DOHH2 (cell line): ENCODE measurements around the gene CPN2.

Experiments
- H3F3A ChIP-seq: fragments of 200-600 bp; sonication (generic), shearing (Covaris generic); 2 replicates; pipeline ENCODE4 v1.6.0; 2016; ENCODE audit warnings: antibody characterized with exemption, mild to moderate bottlenecking; ENCODE audit not compliant: control insufficient read depth, insufficient read depth
- H3K27ac ChIP-seq: fragments of 200-600 bp; sonication (generic); 2 replicates; pipeline ENCODE4 v1.5.1; 2014; ENCODE audit warnings: low read depth, mild to moderate bottlenecking, low read length, moderate library complexity
- H3K27me3 ChIP-seq: fragments of 200-600 bp; sonication (generic); 2 replicates; pipeline ENCODE4 v1.6.1; 2014; ENCODE audit warnings: mild to moderate bottlenecking, low read length, mixed read lengths; ENCODE audit not compliant: control insufficient read depth
- H3K36me3 ChIP-seq: fragments of 200-600 bp; sonication (generic); 2 replicates; pipeline ENCODE4 v1.6.1; 2014; ENCODE audit warnings: mild to moderate bottlenecking, low read length, moderate library complexity, mixed read lengths; ENCODE audit not compliant: control insufficient read depth
- H3K4me1 ChIP-seq: fragments of 200-600 bp; sonication (generic); 2 replicates; pipeline ENCODE4 v1.6.1; 2014; ENCODE audit warnings: mild to moderate bottlenecking, low read length, mixed read lengths; ENCODE audit not compliant: control insufficient read depth
- H3K4me2 ChIP-seq: fragments of 200-600 bp; sonication (generic); 2 replicates; pipeline ENCODE4 v1.6.0; 2014; ENCODE audit warnings: mild to moderate bottlenecking, low read length, moderate library complexity
- H3K4me3 ChIP-seq: fragments of 200-600 bp; sonication (generic); 2 replicates; pipeline ENCODE4 v1.5.1; 2014; ENCODE audit warnings: mild to moderate bottlenecking, low read length, mixed read lengths
- H3K79me2 ChIP-seq: fragments of 200-600 bp; sonication (generic); 2 replicates; pipeline ENCODE4 v1.6.1; 2014; ENCODE audit warnings: mild to moderate bottlenecking, low read length, mixed read lengths; ENCODE audit not compliant: control insufficient read depth
- H3K9me2 ChIP-seq: fragments of 200-600 bp; sonication (generic); replicated peaks from 2 replicates; pipeline ENCODE4 v1.6.1; 2014; ENCODE audit warnings: mild to moderate bottlenecking, low read length, mixed read lengths; ENCODE audit not compliant: control insufficient read depth
- H3K9me3 ChIP-seq: fragments of 200-600 bp; sonication (generic); 2 replicates; pipeline ENCODE4 v1.6.1; 2014; ENCODE audit warnings: antibody characterized with exemption, low read length, mixed read lengths; ENCODE audit not compliant: control insufficient read depth, insufficient read depth
- H4K20me1 ChIP-seq: fragments of 200-600 bp; sonication (generic); 2 replicates; pipeline ENCODE4 v1.6.0; 2014; ENCODE audit warnings: low read depth, mild to moderate bottlenecking, antibody characterized with exemption, low read length, moderate library complexity; ENCODE audit not compliant: control insufficient read depth, insufficient read depth
- CTCF ChIP-seq: fragments of 200-600 bp; sonication (generic); IDR thresholded peaks from one replicate; pipeline ENCODE4 v1.5.1; 2014; ENCODE audit warnings: antibody characterized with exemption, mild to moderate bottlenecking, low read depth, low read length; ENCODE audit not compliant: poor library complexity, severe bottlenecking
- EZH2phosphoT487 ChIP-seq: fragments of 200-600 bp; sonication (generic); IDR thresholded peaks from 2 replicates; pipeline ENCODE4 v1.6.1; 2017; ENCODE audit warnings: borderline replicate concordance, mild to moderate bottlenecking, antibody characterized with exemption, low read length, moderate library complexity, mixed read lengths

The CPN2 gene

GRCh38 chr3:194352667-194353246 is 1.6 kb upstream of the CPN2 start:
- Histone ChIP-seq H4K20me1 (no peaks in the 10 kb centered on the region), H3K9me3 (no peaks in the 10 kb centered on the region), H3K4me2 (no peak overlapping the region), H3K9me2 (no peaks in the 10 kb centered on the region), H3K36me3 (no peaks in the 10 kb centered on the region), H3F3A (no peaks in the 10 kb centered on the region), H3K4me3 (no peak overlapping the region), H3K79me2 (no peaks in the 10 kb centered on the region), H3K27ac (no peak overlapping the region), H3K4me1 (no peaks in the 10 kb centered on the region), H3K27me3 (0 out of 2 replicates have a peak, but pooled peaks cover 7% of the 10 kb centered on the region)
- TF ChIP-seq CTCF (no peak), EZH2phosphoT487 (no peak)

GRCh38 chr3:194351952-194352536 is 916 bp upstream of the CPN2 start:
- Histone ChIP-seq H3K9me2 (no peaks in the 10 kb centered on the region), H4K20me1 (no peaks in the 10 kb centered on the region), H3K4me1 (no peaks in the 10 kb centered on the region), H3K4me3 (no peak overlapping the region), H3K79me2 (no peaks in the 10 kb centered on the region), H3K4me2 (no peak overlapping the region), H3K9me3 (no peaks in the 10 kb centered on the region), H3K27me3 (0 out of 2 replicates have a peak, but pooled peaks cover 7% of the 10 kb centered on the region), H3K36me3 (no peaks in the 10 kb centered on the region), H3K27ac (no peak overlapping the region), H3F3A (no peaks in the 10 kb centered on the region)
- TF ChIP-seq CTCF (no peak), EZH2phosphoT487 (no peak)

GRCh38 chr3:194350726-194351071 is 429 bp downstream of the CPN2 start:
- Histone ChIP-seq H3K79me2 (no peaks in the 10 kb centered on the region), H4K20me1 (no peaks in the 10 kb centered on the region), H3F3A (no peaks in the 10 kb centered on the region), H3K9me3 (no peaks in the 10 kb centered on the region), H3K27ac (no peak overlapping the region), H3K4me1 (no peaks in the 10 kb centered on the region), H3K4me2 (no peak overlapping the region), H3K9me2 (no peaks in the 10 kb centered on the region), H3K27me3 (0 out of 2 replicates have a peak, but pooled peaks cover 2% of the 10 kb centered on the region), H3K36me3 (no peaks in the 10 kb centered on the region), H3K4me3 (no peak overlapping the region)
- TF ChIP-seq EZH2phosphoT487 (no peak), CTCF (no peak)
